Skeletal muscle satellite cell (primary cell): ENCODE results near the gene SCAPER. TPM values are rescaled to one million over a fixed set of nuclear protein-coding genes. Genes with fewer than 3 reads are reported as not detected.

Experiments
- H3K27me3 ChIP-seq: 2 replicates; pipeline ENCODE4 v1.7.0; 2013; ENCODE audit warnings: low read length; ENCODE audit not compliant: control insufficient read depth, insufficient read depth
- H3K36me3 ChIP-seq: 2 replicates; pipeline ENCODE4 v1.7.0; 2013; ENCODE audit warnings: mild to moderate bottlenecking, control low read depth, low read length; ENCODE audit not compliant: insufficient read depth
- H3K4me1 ChIP-seq: 2 replicates; pipeline ENCODE4 v1.7.0; 2013; ENCODE audit warnings: low read length; ENCODE audit not compliant: control insufficient read depth, insufficient read depth
- H3K4me2 ChIP-seq: 2 replicates; pipeline ENCODE4 v1.7.0; 2013; ENCODE audit warnings: mild to moderate bottlenecking, low read length
- H3K4me3 ChIP-seq: 2 replicates; pipeline ENCODE4 v1.7.0; 2013; ENCODE audit warnings: low read length
- H3K9ac ChIP-seq: 2 replicates; pipeline ENCODE4 v1.7.0; 2013; ENCODE audit warnings: mild to moderate bottlenecking, low read depth, low read length, moderate library complexity
- H3K9me3 ChIP-seq: replicated peaks from 2 replicates; pipeline ENCODE4 v1.7.0; 2013; ENCODE audit warnings: mild to moderate bottlenecking, control low read depth, low read length
- total RNA-seq: library from RNA; depleted of rRNA; stranded (reverse); fragments of >200 nt; gene quantifications from 2 replicates; pipeline ENCODE4 v1.2.3, GENCODE V29; 2012; rRNA removed

The SCAPER gene
- total RNA-seq = 3.3 and 8.3 TPM in 2 replicates

GRCh38 chr15:76905013-76905839 lies at the start of gene SCAPER:
Gene SCAPER (minus strand): TSS chr15:76905340. CDS start chr15:76883817, 21,523 bp downstream.
- H3K4me1 ChIP-seq = peaks cover 20% of the 10 kb centered on the region
- no peaks in the 10 kb centered on the region for H3K27me3 ChIP-seq
- H3K36me3 ChIP-seq = no peaks in the 10 kb centered on the region
- H3K4me2 ChIP-seq = peak within 1 kb of the TSS; percentile 97
- peak within 1 kb of the TSS; percentile 91 for H3K9ac ChIP-seq
- H3K9me3 ChIP-seq = no peaks in the 10 kb centered on the region
- peak within 1 kb of the TSS; percentile 100 for H3K4me3 ChIP-seq

DNA sequence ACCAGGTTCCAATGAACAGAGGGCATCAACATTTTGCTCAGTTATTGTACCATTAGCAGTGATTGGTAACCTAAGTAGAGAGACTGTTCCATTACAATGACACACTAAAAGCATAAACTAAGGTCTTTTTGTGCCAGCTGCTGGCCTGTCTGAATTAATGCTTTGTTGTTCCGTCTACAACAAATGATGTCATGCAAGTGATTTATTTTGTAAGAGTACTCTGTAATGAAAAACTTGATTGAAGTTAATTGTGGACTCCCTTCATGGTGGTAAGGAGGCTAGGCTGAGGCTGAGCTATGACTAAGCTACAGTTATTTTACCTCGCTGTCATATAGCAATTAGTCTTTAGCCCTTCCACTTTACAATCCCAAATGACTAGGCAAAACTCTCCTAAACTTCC lies 49.6 kb upstream of the SCAPER start:
- H3K36me3 ChIP-seq = peaks cover 4% of the 10 kb centered on the region
- H3K4me3 ChIP-seq = no peak overlapping the region
- H3K27me3 ChIP-seq = no peaks in the 10 kb centered on the region
- H3K9me3 ChIP-seq = no peaks in the 10 kb centered on the region
- no peak overlapping the region for H3K9ac ChIP-seq
- H3K4me2 ChIP-seq = no peak overlapping the region
- no peaks in the 10 kb centered on the region for H3K4me1 ChIP-seq

DNA sequence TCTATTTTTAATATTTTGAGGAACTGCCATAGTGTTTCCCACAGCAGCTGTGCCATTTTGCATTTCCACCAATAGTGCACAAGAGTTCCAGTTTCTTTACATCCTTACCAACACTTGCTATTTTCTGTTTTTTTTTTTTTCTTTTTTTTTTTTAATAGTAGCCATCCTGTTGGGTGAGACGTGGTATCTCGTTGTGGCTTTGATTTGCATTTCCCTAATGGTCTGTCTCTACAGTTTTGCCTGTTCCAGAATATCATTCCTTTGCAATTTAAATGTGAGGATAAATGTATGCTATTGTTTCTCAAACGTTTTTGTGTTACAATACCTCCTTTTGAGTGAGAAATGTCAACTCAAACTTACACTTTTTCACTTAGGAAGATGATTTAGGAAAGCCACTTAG lies 48.8 kb upstream of the SCAPER start:
- H3K4me2 ChIP-seq = no peak overlapping the region
- H3K27me3 ChIP-seq = no peaks in the 10 kb centered on the region
- peaks cover 11% of the 10 kb centered on the region for H3K36me3 ChIP-seq
- no peak overlapping the region for H3K4me3 ChIP-seq
- no peaks in the 10 kb centered on the region for H3K4me1 ChIP-seq
- no peaks in the 10 kb centered on the region for H3K9me3 ChIP-seq
- H3K9ac ChIP-seq = no peak overlapping the region

- Histone ChIP-seq H3K4me1 (no peaks in the 10 kb centered on the region), H3K27me3 (no peaks in the 10 kb centered on the region)
These were observed 46.1 kb upstream of the SCAPER start for GRCh38 chr15:76951220-76951619.

GRCh38 chr15:76947454-76947853 lies 42.3 kb upstream of the SCAPER start:
- Histone ChIP-seq H3K9me3 (no peaks in the 10 kb centered on the region), H3K9ac (no peak overlapping the region), H3K36me3 (peaks cover 31% of the 10 kb centered on the region), H3K4me3 (no peak overlapping the region), H3K4me1 (no peaks in the 10 kb centered on the region), H3K4me2 (no peak overlapping the region), H3K27me3 (no peaks in the 10 kb centered on the region)

More at GRCh38 chr15:76951220-76951619, 46.1 kb upstream of the SCAPER start:
- Histone ChIP-seq H3K36me3 (peaks cover 24% of the 10 kb centered on the region), H3K9me3 (no peaks in the 10 kb centered on the region), H3K4me3 (no peak overlapping the region), H3K4me2 (no peak overlapping the region), H3K9ac (no peak overlapping the region)

- Histone ChIP-seq H3K4me2 (no peak overlapping the region), H3K4me1 (no peaks in the 10 kb centered on the region), H3K9ac (no peak overlapping the region), H3K36me3 (peaks cover 31% of the 10 kb centered on the region), H3K4me3 (no peak overlapping the region), H3K27me3 (no peaks in the 10 kb centered on the region), H3K9me3 (no peaks in the 10 kb centered on the region)
These were observed 40.5 kb upstream of the SCAPER start for GRCh38 chr15:76945494-76946093.

DNA sequence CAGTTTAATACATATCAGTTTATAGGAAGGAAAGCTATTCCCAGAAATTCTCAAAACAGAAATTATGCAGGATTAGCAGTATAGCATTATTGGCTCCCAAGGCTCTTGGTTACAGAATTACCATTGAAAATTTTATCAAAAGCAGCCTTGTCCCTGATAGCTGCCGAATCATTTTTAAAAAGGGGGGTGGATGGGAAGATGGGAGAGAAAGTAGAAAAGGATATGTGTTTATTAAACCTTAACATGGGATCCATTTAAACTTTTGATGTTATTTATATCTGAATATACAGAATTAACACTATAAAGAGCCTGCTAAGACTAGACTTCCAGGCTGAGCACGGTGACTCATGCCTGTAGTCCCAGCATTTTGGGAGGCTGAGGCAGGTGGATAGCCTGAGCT lies 37.2 kb upstream of the SCAPER start:
- Histone ChIP-seq H3K4me3 (no peak overlapping the region), H3K36me3 (peaks cover 9% of the 10 kb centered on the region), H3K9ac (no peak overlapping the region), H3K27me3 (no peaks in the 10 kb centered on the region), H3K4me2 (no peak overlapping the region), H3K4me1 (no peaks in the 10 kb centered on the region), H3K9me3 (no peaks in the 10 kb centered on the region)

- Histone ChIP-seq H3K9ac (no peak overlapping the region), H3K4me2 (no peak overlapping the region), H3K9me3 (no peaks in the 10 kb centered on the region), H3K27me3 (no peaks in the 10 kb centered on the region), H3K4me1 (no peaks in the 10 kb centered on the region), H3K4me3 (no peak overlapping the region), H3K36me3 (peaks cover 12% of the 10 kb centered on the region)
These were observed 36.5 kb upstream of the SCAPER start for GRCh38 chr15:76941636-76942035.

DNA sequence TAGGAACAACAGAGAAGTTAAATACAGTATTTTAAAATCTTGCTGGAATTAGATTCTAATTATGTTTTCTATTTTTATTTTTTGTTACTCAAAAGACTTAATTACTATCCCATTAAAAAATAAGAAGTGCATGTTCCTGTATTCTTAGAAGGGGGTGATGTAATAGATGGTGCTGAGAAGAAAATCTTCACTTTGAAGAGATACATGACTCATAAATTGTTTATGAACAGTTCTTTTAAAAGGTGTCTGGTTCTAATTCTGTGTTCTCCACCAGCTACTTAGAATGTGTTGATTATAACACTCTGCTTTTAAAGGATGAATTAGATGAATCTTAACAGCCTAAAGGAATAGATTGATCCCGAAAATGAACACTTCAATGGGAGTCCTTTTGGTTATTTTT lies 34.6 kb upstream of the SCAPER start:
- H3K4me1 ChIP-seq = no peaks in the 10 kb centered on the region
- H3K36me3 ChIP-seq = peaks cover 17% of the 10 kb centered on the region
- no peak overlapping the region for H3K4me2 ChIP-seq
- H3K4me3 ChIP-seq = no peak overlapping the region
- no peaks in the 10 kb centered on the region for H3K27me3 ChIP-seq
- no peak overlapping the region for H3K9ac ChIP-seq
- H3K9me3 ChIP-seq = no peaks in the 10 kb centered on the region

- Histone ChIP-seq H3K36me3 (peaks cover 11% of the 10 kb centered on the region), H3K4me1 (no peaks in the 10 kb centered on the region), H3K9me3 (no peaks in the 10 kb centered on the region), H3K27me3 (no peaks in the 10 kb centered on the region), H3K9ac (no peak overlapping the region), H3K4me3 (no peak overlapping the region), H3K4me2 (no peak overlapping the region)
These were observed 33.6 kb upstream of the SCAPER start for GRCh38 chr15:76938752-76939151.

DNA sequence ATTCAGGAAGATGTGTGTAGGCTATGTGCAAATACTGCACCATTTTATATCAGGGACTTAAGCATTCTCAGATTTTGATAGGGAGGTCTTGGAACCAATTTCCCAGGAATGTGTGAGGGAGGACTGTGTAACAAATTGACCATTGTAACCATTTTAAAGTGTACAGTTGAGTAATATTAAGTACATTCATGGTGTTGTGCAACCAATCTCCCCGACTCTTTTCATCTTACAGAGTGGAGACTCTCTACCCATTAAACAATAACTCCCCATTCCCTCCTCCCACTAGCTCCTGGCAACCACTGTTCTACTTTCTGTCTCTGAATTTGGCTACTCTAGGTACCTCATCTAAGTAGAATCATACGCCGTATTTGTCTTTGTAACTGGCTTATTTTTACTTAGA lies 31.5 kb upstream of the SCAPER start:
- Histone ChIP-seq H3K4me2 (no peak overlapping the region), H3K9ac (no peak overlapping the region), H3K4me1 (peaks cover 7% of the 10 kb centered on the region), H3K4me3 (no peak overlapping the region), H3K36me3 (peaks cover 16% of the 10 kb centered on the region), H3K27me3 (no peaks in the 10 kb centered on the region), H3K9me3 (no peaks in the 10 kb centered on the region)

DNA sequence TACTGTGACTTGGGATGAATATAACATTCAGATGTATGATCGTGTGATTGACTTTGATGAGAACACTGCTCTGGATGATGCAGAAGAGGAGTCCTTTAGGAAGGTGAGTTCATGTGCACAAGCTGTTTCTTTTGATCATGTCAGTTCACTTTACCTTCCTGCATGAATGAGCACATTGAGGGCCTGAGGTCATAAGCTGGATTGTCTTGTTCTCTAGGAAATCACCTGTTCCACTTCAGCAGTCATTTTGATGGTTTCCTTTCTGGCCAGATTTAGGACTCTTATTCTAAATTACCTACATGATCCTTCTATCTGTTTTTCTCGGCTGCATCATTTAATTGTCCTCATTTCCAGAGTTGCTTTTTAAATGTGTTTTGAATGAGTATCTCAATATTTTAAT lies 30.5 kb upstream of the SCAPER start:
- no peaks in the 10 kb centered on the region for H3K27me3 ChIP-seq
- H3K9ac ChIP-seq = no peak overlapping the region
- H3K4me3 ChIP-seq = no peak overlapping the region
- peaks cover 16% of the 10 kb centered on the region for H3K36me3 ChIP-seq
- peaks cover 11% of the 10 kb centered on the region for H3K4me1 ChIP-seq
- no peak overlapping the region for H3K4me2 ChIP-seq
- H3K9me3 ChIP-seq = no peaks in the 10 kb centered on the region
